Activated CD4-positive, CD25-positive, alpha-beta regulatory T cell treated with anti-CD3 and anti-CD28 coated beads, Interleukin-2, amount 50 U/mL, for 24 hours (primary cell): ENCODE measurements around the gene LRFN2.

Source experiments
- ATAC-seq, 2 donors: fragments of 150-1000 bp; cut with Tn5 transposase; one replicate each; pipeline ENCODE4 v1.10.0; 2021; ENCODE audit warnings: mild to moderate bottlenecking in 1 of 2, moderate library complexity in 1 of 2

Gene LRFN2

GRCh38 chr6:40343318-40343876, 243.8 kb downstream of the LRFN2 start:
- ATAC-seq: no peak

- no peak for ATAC-seq
Observed at GRCh38 chr6:40342723-40343122, 244.4 kb downstream of the LRFN2 start.

- ATAC-seq: no peak
Observed at GRCh38 chr6:40341726-40342125, 245.4 kb downstream of the LRFN2 start.
